Erythroblast (primary cell): Measurements from ENCODE around the gene HEXA.

Experiments
- GATA1 ChIP-seq: IDR thresholded peaks from 2 replicates; pipeline ENCODE4 v1.6.1; 2011; ENCODE audit warnings: low read depth, mild to moderate bottlenecking, control low read depth, low read length, moderate library complexity
- POLR2A ChIP-seq: IDR thresholded peaks from 2 replicates; pipeline ENCODE4 v1.6.1; 2011; ENCODE audit warnings: mild to moderate bottlenecking, low read length

- TF ChIP-seq POLR2A = no peak
- no peak for TF ChIP-seq GATA1
Observed at GRCh38 chr15:72404356-72404755, 28.5 kb upstream of the HEXA start.
